Adrenal gland (tissue), 5 donors: ENCODE measurements around the gene ABCC4.

Experiments used
- POLR2A ChIP-seq, 2 donors: fragments of 450-650 bp; IDR thresholded peaks; one replicate each; pipeline ENCODE4 v1.6.1; 2017; ENCODE audit warnings: antibody characterized with exemption in 2 of 2, mild to moderate bottlenecking in 2 of 2, moderate library complexity in 1 of 2
- TF ChIP-seq, protein P1 (sequence below), 6 experiments: fragments of 450-650 bp in 4 of 6; fragments of 200-600 bp in 2 of 6; sonication (generic) in 1 of 6; IDR thresholded peaks; 1 replicate in 5 of 6; 2 replicates in 1 of 6; pipeline versions ENCODE4 v1.5.1 to v1.8.0; 2016 to 2021; ENCODE audit warnings: antibody characterized with exemption in 6 of 6, mild to moderate bottlenecking in 2 of 6, moderate library complexity in 1 of 6
- donor health status: DM: no; HTN: no; CAD: no.

- TF ChIP-seq, protein P1, sequence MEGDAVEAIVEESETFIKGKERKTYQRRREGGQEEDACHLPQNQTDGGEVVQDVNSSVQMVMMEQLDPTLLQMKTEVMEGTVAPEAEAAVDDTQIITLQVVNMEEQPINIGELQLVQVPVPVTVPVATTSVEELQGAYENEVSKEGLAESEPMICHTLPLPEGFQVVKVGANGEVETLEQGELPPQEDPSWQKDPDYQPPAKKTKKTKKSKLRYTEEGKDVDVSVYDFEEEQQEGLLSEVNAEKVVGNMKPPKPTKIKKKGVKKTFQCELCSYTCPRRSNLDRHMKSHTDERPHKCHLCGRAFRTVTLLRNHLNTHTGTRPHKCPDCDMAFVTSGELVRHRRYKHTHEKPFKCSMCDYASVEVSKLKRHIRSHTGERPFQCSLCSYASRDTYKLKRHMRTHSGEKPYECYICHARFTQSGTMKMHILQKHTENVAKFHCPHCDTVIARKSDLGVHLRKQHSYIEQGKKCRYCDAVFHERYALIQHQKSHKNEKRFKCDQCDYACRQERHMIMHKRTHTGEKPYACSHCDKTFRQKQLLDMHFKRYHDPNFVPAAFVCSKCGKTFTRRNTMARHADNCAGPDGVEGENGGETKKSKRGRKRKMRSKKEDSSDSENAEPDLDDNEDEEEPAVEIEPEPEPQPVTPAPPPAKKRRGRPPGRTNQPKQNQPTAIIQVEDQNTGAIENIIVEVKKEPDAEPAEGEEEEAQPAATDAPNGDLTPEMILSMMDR (IDR thresholded peaks at IDR 0.05): no peak
- TF ChIP-seq POLR2A (IDR thresholded peaks at IDR 0.05): no peak
Observed at GRCh38 chr13:95087746-95088305, 213.4 kb downstream of the ABCC4 start.
